Fibroblast of lung (primary cell): ENCODE measurements around the gene PLEKHA5.

Source experiments
- EZH2 ChIP-seq: IDR thresholded peaks from 2 replicates; pipeline ENCODE4 v1.5.1; 2012; ENCODE audit warnings: low read length, control low read depth, mild to moderate bottlenecking; ENCODE audit errors: missing control alignments
- TF ChIP-seq, protein P1 (sequence below), 2 donors: IDR thresholded peaks in 1 of 2; conservative IDR thresholded peaks in 1 of 2; 1 replicate in 1 of 2; 2 replicates in 1 of 2; pipeline ENCODE4 v1.5.1; 2011 to 2012; ENCODE audit warnings: low read length in 2 of 2, control low read depth in 1 of 2, inconsistent platforms in 1 of 2, low read depth in 1 of 2, mild to moderate bottlenecking in 1 of 2

DNA sequence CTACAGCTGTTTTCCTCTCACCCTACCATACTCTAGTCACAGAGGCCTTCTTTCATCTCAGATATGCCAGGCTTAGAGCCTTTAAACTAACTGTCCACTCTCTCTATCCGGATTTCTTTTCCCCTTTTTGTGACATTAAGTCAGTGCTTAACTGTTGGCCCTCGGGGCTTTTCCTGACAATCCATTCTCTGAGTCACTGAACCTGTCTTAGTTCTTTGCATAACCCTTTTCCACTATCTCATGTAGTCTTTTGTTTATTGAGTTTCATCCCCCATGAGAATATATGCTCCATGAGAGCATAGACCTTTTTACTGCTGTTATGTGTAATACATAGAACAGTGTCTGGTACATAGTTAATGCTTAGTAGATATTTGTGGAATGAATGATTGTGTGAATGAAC, 68.7 kb downstream of the PLEKHA5 start:
- TF ChIP-seq, protein P1, sequence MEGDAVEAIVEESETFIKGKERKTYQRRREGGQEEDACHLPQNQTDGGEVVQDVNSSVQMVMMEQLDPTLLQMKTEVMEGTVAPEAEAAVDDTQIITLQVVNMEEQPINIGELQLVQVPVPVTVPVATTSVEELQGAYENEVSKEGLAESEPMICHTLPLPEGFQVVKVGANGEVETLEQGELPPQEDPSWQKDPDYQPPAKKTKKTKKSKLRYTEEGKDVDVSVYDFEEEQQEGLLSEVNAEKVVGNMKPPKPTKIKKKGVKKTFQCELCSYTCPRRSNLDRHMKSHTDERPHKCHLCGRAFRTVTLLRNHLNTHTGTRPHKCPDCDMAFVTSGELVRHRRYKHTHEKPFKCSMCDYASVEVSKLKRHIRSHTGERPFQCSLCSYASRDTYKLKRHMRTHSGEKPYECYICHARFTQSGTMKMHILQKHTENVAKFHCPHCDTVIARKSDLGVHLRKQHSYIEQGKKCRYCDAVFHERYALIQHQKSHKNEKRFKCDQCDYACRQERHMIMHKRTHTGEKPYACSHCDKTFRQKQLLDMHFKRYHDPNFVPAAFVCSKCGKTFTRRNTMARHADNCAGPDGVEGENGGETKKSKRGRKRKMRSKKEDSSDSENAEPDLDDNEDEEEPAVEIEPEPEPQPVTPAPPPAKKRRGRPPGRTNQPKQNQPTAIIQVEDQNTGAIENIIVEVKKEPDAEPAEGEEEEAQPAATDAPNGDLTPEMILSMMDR (conservative IDR thresholded peaks at IDR 0.05 in 1 of 2, IDR thresholded peaks at IDR 0.05 in 1 of 2; ENCODE audit: low read depth in 1 of 2, low read length in 2 of 2) = no peak
- no peak for TF ChIP-seq EZH2
